ENCODE data around the gene CALCB.

CALCB gene

DNA sequence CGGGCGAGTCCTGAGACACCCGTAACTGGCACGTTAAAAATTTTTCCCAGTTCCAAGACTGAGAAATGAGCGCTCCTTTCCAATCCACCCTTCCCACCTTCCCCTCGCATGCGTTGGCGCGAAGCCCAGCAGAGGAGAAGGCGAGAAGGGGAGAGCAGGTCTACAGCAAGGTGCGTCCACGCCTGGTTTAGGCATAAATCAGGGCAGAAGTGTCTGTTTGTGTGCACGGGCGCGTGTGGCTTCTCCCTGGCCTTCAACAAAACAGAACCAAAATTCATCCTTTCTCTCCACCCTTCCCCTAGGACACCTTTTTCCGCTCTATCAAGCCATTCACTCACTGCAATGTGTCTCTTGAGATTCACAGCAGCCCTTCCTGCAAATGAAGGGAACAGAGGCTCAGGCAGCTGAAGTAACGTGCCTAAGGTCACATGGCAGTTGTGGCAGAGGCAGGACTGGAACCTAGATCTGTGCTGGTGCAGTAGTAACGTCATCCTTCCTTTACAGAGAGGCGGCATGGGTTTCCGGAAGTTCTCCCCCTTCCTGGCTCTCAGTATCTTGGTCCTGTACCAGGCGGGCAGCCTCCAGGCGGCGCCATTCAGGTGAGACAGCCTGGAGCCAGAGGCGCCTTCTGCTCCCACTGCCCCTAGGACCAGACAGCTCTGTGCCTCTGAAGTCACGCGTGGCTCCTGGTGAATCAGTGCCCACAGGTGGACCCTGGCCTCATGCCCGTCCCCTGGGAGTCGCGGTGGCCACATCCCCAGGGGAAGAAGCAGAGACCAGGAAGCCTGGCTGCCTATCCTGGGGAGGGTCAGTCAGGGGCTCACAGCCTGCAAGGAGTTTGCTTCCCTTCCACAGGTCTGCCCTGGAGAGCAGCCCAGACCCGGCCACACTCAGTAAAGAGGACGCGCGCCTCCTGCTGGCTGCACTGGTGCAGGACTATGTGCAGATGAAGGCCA is 1.1 kb downstream of the CALCB start:
- DNase-seq (ENCODE audit: low spot score), result peak; percentile 51

DNA sequence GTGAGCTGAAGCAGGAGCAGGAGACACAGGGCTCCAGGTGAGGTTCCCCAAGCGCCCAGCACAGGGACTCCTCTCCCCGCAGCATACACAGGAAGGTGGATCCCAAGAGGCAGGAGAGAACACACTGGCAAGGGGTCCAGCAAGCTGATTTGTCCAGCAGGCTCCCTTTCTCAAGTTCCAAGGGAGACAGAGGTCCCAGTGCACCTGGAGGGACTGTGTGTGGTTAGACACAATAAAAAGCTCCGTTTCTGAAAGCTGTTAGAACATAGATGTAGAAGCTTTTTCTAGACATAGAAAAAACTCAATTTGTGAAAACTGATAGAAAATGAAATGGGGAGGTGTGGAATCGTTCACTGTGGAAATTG is 1.8 kb downstream of the CALCB start:
- DNase-seq (ENCODE audit: low spot score), result no peak

DNA sequence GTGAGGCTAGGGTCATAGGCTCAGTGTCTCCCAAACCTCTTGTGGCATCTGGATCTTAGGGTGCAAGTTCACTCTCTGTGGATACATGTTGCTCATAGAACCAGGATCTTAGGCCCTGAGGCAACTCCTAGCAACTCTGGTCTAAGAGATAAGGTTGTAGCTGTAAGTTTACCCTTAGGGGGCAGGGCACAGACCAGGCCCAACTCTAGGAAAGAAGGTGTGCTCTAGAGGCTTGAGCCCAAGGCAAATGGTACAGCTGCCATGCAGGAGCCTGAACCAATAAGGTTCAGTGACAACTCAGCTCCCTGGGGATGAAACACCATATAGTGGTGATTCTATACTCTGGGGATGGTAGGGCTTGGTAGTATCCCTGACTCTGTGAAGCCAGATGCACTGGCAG is 17.8 kb downstream of the CALCB start:
- no peak for DNase-seq (ENCODE audit: low spot score)

DNA sequence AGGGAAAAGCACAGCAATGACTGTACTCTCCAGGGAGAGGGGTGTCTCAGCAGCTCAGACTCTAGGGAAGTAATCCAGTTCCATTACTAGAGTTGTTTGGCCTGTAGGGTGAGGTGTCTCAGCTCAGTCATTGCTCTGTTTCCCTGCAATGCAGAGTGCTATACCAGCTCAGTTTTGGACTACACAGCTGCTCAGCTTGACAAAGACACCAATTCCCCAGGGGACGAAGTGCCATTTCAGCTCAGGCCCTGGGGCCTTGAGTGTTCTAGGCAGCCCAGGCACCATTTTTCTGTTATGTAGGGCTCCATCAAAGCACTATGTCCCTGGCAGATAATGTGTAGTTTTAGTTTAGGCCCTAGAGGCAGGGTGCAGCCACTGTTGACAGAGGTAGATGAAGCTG is 18.2 kb downstream of the CALCB start:
- DNase-seq (ENCODE audit: low spot score), result no peak

DNA sequence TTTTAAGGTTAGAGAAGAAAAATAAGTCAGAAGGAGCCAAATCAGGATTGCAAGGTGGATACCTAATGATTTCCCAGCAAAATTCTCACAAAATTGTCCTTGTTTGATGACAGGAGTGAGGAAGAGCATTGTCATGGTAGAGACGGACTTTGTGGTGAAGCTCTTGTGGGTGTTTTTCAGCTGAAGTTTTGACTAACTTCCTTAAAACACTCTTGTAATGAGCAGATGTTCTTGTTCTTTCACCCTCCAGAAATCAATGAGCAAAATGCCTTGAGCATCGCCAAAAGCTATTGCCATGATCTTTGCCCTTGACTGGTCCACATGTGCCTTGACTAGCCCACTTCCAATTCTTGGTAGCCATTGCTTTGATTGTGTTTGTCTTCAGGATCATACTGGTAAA is 20.0 kb downstream of the CALCB start:
- DNase-seq (ENCODE audit: low spot score), result no peak

DNA sequence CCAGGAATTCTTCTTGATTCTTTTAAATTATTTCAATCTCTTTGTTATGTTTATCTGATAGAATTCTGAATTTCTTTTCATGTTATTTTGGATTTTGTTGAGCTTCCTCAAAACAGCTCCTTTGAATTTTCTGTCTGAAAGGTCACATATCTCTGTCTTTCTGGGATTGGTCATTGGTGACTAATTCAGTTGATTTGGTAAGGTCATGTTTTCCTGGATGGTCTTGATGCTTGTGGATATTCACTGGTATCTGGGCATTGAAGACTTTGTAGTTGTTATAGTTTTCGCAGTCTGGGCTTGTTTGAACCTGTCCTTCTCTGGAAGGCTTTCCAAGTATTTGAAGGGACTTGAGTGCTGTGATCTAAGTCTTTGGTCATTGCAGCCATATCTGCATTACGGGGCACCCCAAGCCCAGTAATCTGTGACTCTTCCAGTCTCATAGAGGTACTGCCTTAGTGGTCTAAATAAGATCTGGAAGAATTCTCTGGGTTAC is 22.4 kb downstream of the CALCB start:
- no peak for DNase-seq (ENCODE audit: low spot score)

DNA sequence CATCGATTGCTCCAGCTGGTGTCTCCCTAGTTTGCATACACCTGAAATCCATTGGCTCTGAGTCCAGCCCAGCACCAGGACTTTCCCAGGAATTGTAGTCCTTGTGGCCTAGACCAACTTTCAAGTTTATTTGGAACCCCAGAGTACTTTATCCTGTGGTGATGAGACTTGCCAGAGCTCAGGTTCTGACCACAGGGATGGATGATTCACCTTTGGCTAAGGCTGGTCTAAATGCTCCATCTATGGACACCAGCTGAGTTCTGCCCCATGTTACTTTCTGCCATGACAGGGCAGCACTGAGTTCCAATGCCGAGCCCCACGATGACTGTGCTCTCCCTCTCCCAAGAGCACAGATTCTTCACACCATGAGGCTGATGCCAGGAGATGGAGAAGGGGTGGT is 24.0 kb downstream of the CALCB start:
- DNase-seq (ENCODE audit: low spot score), result no peak

DNA sequence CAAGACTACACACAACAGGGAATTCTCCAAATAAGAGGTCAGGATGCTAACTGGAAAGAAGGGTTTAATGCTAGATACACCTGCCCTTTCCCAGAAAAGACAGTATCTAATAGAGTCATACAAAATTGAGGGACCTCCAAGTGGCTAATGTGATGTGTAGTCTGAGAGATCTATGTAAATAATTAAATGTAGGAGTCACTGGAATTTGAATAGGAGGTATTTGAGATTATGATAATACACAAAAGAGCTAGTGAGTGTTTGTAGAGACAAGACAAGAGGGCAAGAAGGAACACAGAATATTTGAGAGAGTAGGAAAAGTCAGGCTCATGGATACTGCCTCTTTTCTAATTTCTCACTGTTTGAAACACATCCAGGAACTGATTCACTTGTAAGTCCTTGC is 25.9 kb downstream of the CALCB start:
- DNase-seq (ENCODE audit: low spot score), result no peak

DNA sequence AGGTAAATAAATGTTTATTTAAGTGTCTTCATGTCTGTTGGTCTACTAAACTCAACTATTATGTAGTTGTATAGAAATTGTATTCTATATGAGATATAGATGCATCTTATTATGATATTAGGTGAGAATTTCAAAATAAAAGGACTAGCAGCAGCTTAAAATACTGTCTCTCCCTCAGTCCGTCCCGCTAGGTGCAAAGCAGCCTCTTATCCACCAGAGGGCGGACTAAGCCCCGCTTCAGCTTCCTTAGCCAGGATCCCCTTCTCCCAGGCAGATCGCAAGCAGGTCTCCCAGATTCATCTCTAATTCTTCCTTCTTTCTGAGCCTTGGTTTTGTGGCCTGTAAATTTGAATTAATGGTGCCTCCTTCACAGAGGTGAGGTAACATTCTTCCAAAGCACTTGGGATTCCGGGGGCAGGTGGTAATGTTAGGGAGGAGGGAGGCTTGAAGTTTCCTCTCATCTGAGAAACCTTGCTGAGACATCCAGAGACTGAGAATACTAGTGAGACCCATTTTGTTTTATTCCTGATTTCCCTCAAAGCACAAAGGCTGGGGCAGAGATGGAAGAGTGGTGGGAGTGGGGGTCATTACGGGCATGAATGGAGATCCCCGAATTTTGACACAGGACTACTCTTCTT is 27.8 kb downstream of the CALCB start:
- peak; percentile 52 for DNase-seq (ENCODE audit: low spot score)

DNA sequence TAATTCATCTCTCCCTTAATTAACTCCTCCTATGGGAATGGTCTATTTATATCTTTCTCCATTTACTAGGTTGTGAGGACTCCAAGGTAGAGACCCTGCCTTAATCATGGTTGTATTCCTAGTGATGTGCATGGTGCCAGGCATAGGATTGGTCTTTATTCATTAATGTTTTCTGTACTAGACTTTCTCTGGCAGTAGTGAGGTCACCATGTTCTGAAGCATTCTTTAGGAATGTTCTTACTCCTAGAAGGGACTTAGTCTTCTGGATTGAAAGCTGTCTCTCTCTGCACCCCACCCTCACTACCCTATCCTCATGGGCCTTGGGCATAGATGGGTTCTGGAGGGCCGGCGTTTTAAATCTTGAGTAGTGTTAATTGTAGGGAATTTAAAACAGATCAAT is 30.8 kb downstream of the CALCB start:
- DNase-seq (ENCODE audit: low spot score), result no peak

DNA sequence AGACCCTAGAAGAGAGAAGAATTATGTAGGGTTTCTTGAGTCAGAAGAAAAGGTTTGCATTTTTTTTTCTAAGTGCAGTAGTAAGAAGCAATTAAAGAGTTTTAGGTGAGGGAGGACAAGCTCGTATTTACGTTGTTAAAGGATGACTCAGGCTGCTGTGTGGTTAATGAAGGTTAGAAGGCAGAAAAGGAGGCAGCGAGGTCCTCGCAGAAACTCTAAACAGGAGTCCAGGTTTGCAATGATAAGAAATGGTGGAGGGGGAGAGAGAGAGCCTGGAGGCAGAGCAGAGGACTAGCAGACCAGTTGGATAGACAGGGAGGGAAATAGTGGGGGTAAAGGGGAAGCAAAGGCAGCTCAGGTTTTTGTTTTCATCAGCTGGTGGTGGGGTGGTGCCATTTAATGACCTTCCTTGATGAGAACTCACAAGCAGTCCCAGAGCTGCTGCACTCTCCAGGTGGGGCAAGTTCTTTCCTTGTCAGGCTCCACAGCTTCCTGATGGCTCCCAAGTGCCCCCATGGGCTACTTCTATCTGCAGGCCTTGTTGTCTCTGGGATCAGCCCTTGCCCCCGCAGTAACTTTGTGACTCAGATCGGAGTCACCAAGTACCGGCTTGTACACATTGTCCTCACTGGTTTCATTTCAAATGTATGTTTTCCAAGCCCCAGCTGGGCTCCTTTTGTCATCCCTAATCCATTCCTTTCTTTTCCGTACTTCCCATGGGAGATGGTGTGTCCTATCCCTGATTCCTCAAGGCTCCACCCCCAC is 33.0 kb downstream of the CALCB start:
- DNase-seq (ENCODE audit: low spot score), result peak; percentile 36

DNA sequence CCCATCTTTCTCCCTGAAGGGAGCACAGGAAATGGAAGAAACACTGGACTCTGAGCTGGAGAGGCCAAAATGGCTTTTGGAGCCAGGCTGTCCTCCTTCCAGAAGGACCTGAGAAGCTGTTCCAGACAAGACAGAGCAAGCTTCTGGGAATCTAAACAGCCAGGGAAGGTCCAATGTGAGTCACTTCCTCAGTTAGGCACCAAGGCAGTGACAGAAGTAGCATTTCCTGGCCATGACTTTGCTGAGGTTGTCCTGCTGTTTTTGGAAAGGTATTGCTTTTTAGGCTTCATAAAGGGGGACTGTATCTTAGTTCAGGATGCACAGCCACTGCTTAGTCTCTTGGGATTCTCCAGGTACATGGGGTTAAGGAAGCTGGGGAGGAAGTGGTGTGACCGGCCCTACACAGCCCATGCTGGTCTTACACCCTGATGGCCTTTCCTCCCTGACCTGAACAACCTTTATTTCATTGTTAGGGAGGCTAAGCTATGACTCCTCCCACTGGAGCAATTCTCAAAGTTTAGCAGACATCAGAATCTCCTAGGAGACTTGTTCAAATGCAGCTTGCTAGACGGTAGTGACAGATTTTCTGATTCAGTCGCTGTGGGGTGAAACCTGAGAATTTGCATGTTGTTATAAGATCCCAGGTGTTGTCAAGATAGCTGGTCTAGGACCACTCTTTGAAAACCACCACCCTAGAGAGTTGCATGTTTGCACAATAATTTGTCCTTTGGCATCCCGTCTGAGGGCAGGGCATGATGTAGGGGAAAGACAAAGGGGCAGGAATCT is 34.5 kb downstream of the CALCB start:
- DNase-seq (ENCODE audit: low spot score), result peak; percentile 53

DNA sequence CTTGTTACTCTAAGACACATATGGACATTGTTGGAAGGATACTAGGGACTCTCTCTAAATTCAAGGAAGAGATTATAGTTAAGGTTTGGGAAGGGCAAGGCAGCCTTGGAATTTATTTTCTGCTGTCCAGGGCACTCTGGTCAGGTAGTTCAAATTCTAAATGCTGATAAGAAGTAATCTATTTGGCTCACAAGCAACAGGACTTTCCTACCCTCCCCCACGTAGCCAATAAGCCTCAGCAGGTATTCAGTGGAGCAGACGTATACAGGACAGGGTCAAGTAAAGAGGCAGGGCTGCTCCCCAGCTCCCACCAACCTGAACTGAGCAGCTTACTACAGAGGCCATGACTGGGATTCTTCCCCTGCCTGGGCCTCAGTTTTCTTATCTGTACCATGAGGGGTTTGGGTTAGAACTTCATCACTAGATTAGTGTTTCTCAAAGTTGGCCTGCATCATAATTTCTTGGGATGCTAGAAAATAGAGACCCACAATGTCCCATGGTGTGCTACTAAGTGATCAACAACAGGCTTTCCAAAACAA is 35.3 kb downstream of the CALCB start:
- DNase-seq (ENCODE audit: low spot score), result no peak

DNA sequence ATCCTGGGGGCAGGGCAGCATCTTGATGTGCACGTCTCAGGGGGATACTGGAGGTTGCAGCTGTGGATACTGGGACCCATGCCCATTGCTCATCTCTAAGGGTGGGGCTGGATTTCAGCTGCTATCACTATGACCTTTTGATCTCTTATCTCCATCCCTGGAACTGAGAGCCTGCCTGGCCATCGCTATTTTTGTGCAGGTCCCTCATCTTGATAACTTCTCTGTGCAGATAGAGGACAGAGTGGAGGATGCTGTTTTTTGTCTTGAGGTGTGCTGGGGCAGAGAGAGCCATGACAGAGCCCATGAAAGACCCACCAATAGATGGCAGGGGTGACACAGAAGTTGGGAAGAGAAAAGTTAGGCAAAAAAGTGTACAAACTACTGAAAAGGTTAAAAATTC is 36.2 kb downstream of the CALCB start:
- no peak for DNase-seq (ENCODE audit: low spot score)

DNA sequence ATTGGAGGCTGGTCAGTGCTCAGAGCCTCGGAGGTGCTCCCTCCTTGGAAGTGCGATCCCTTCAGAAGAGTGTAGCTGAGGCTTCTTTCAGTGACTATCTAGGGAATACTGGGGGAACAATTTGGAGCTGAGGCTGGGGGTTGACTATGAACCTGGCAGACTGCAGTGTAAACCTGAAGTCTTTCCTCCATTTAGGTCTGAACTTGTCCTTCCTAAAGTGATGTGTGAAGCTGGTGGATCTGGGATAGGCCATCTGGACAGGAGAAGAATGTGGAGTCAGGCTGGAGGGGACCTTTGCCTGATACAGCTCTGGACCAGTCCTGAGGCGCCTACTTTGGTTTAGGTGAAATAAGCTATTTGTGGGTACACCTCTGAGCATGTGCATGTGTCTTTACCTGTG is 37.8 kb downstream of the CALCB start:
- no peak for DNase-seq (ENCODE audit: low spot score)

DNA sequence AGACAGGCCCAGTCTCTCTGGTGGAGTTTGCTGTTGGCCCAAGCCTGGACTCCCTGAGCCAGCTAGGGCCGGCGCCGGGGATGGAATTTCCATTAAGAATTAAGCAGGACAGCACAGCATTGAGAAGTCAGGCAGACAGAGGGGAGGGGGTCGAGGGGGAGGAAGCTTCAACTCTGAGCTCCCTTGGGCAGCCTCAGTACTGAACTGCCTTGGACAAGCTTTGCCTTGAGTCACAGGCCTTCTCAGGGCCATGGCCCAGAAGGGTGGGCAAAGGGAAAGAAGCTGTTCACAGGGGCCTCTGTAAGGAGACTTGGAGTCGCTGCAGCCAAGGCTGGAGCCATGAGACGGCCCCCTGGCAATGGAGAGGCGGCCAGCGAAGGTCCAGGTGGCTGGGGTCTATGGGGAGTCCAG is 38.7 kb downstream of the CALCB start:
- no peak for DNase-seq (ENCODE audit: low spot score)

DNA sequence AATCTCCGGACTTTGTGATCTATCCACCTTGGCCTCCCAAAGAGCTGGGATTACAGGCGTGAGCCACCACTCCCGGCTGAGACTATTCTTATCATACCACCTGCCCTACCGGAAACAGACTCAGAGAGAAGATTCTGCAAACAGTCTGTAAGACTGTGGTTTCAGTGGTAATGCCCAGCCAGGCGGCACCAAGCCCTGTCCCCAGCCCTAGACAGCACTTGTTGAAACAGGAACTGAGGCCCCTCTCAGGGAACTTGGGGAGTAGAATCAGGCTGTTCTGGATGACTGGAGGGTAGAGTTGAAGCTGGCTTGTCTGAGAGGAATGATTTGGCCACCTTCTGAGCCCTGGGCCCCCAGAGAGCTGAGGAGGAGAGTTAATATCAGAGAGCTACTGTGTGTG is 40.0 kb downstream of the CALCB start:
- no peak for DNase-seq (ENCODE audit: low spot score)

DNA sequence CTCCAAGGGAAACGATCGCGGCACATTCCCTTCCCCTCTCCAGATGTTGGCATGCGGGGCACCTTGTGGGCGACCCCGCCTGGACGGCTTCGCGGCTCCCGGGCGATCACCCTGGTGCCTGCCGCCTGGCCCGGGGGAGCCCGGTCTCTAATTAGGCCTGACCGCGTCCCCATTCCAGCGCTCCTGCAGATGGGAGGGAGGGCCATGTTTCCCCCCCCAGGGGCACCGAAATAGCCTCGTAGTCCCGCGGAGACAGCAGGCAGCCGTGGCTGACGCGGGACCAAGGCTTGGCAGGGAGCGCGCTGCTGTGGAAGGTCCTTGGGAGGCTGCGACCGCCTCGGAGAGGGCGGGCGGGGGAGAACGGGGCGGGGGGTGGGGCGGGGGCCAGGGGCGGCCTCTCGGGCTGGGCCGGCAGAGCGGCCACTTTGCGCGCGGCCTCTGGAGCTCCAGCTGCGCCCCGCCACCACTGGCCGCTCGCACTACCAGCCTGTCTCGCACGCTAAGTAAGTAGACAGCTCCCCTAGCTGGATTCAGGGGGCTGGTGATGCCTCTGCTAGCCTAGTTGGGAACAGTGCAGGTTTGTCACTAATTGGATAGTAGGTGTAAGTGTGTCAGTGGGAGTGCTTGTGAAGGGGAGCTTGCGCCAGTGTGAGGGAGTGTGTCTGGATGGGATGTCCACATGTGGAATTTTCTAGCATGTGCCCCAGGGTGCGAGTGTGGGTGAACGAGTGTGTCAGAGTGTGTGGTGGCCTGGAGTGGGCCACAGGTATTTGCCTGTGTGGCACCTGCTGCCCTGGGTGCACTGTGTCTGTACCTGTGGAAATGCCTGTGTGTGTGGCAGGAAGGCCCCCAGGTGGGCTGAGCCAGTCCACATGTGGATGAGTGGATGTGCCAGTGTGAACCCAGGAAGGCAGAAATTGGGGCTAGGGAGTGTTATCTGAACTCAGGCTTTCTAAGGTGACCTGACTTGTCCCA is 41.4 kb downstream of the CALCB start, which contains the start of gene INSC:
Gene INSC (plus strand): TSS at position 423 of the 975 bp plus-strand sequence. CDS start 34,252 bp downstream, outside the sequence.
- no peak for DNase-seq (ENCODE audit: low spot score)

DNA sequence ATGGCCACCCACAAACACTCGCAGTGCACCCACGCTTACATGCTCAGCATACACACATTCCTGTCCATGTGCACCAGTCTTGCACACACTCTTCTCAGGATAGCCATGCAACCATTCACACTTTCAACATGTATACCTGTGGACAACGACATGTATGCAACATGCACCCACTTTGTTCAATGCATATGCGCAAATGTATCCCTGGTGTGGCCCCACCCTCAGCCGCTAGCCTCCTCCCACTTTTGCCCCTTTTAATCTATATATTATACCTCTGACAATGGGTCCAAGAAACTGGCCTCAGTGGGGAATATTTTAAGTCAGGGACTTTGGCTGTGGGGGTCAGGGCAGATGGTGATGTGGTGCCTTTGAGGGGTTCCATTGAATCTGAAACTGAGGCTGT is 42.3 kb downstream of the CALCB start:
- DNase-seq (ENCODE audit: low spot score), result no peak

DNA sequence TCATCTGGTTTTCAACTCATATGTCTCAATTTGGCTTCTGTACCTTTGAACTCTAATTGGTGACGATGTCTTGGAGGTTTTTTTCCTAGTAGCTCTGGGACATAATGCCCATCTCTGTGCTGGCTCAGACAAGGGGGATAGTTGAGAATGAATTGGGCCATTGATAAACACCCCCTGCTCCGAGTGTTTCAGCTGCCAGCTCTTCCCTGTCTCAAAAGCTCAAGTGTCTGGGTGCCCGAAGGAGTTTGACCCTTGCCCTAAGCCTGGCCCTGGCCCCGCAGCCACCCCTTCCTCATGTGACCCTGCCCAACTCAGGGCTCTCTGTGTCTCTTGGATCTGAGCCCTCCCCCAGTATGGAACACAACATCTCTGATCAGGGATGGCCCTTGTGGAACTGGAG is 44.4 kb downstream of the CALCB start:
- DNase-seq (ENCODE audit: low spot score), result no peak
